PC-9 (cell line): ENCODE results near the gene SPATA31D1. TPM values are rescaled to one million over a fixed set of nuclear protein-coding genes. Genes with fewer than 3 reads are reported as not detected.

Experiments
- BruUV-seq: library from RNA; stranded (reverse); fragments of 400-500 nt; replicated peaks from 2 replicates; lab custom pipeline; 2021; lab: Mats Ljungman, UMichigan
- CTCF ChIA-PET: fragments of 300-600 bp; sonication (Branson Sonifier 250); formaldehyde crosslinking; loops from one replicate; lab custom pipeline; 2022; ENCODE audit warnings: antibody characterized with exemption; lab: Charles Lee
- POLR2A ChIA-PET: fragments of 300-600 bp; sonication (Branson Sonifier 250); formaldehyde crosslinking; loops from one replicate; lab custom pipeline; 2022; ENCODE audit warnings: antibody characterized with exemption; ENCODE audit not compliant: unreplicated experiment; lab: Charles Lee
- DNase-seq, 2 experiments: peaks; one replicate each; pipeline versions ENCODE4 v3.0.0 to v3.0.0-alpha.2; 2015 to 2022; ENCODE audit warnings: mixed read lengths in 1 of 2
- H2AFZ ChIP-seq: fragments of 200-600 bp; sonication (generic); 2 replicates; pipeline ENCODE4 v1.8.1; 2017; ENCODE audit warnings: antibody characterized with exemption
- H3F3A ChIP-seq: fragments of 200-600 bp; sonication (generic); 2 replicates; pipeline ENCODE4 v1.8.1; 2017; ENCODE audit warnings: antibody characterized with exemption, mild to moderate bottlenecking, low read depth; ENCODE audit not compliant: insufficient read depth
- H3K27ac ChIP-seq: fragments of 200-600 bp; sonication (generic); 2 replicates; pipeline ENCODE4 v1.6.1; 2016; ENCODE audit warnings: mixed run types
- H3K27me3 ChIP-seq: fragments of 200-600 bp; sonication (generic); 2 replicates; pipeline ENCODE4 v1.6.1; 2016; ENCODE audit warnings: low read depth, mixed run types; ENCODE audit not compliant: insufficient read depth
- H3K36me3 ChIP-seq: fragments of 200-600 bp; sonication (generic); 2 replicates; pipeline ENCODE4 v1.6.1; 2016; ENCODE audit warnings: low read depth, mixed run types
- H3K4me1 ChIP-seq: fragments of 200-600 bp; sonication (generic); replicated peaks from 2 replicates; pipeline ENCODE4 v1.6.1; 2016; ENCODE audit warnings: mixed run types; ENCODE audit not compliant: insufficient read depth
- H3K4me2 ChIP-seq: fragments of 200-600 bp; sonication (generic); 2 replicates; pipeline ENCODE4 v1.6.1; 2017; ENCODE audit warnings: mixed run types
- H3K4me3 ChIP-seq: fragments of 200-600 bp; sonication (generic); 2 replicates; pipeline ENCODE4 v1.6.1; 2016; ENCODE audit warnings: mixed run types
- H3K79me2 ChIP-seq: fragments of 200-600 bp; sonication (generic); 2 replicates; pipeline ENCODE4 v1.6.1; 2017; ENCODE audit warnings: low read depth, mixed run types
- H3K9me2 ChIP-seq: fragments of 200-600 bp; sonication (generic); 2 replicates; pipeline ENCODE4 v1.8.1; 2017; ENCODE audit warnings: mild to moderate bottlenecking; ENCODE audit not compliant: insufficient read depth
- H3K9me3 ChIP-seq: fragments of 200-600 bp; sonication (generic); 2 replicates; pipeline ENCODE4 v1.8.1; 2016; ENCODE audit warnings: low read depth; ENCODE audit not compliant: insufficient read depth
- H4K20me1 ChIP-seq: fragments of 200-600 bp; sonication (generic); 2 replicates; pipeline ENCODE4 v1.8.1; 2017; ENCODE audit not compliant: insufficient read depth
- EZH2 ChIP-seq: fragments of 200-600 bp; sonication (generic); IDR thresholded peaks from 2 replicates; pipeline ENCODE4 v1.8.0; 2017; ENCODE audit warnings: antibody characterized with exemption, low read depth
- intact Hi-C: fragments of 100-400 bp; cut with micrococcal nuclease; formaldehyde crosslinking; loops from one replicate; pipeline ENCODE4 v1.10.0; 2022; ENCODE audit not compliant: unreplicated experiment
- total RNA-seq: library from RNA; stranded (reverse); gene quantifications from 2 replicates; pipeline ENCODE4 v1.2.3, GENCODE V29; 2021
- TF ChIP-seq, protein P1 (sequence below): fragments of 200-600 bp; sonication (generic); conservative IDR thresholded peaks from 2 replicates; pipeline ENCODE4 v1.6.1; 2017; ENCODE audit warnings: mixed run types, antibody characterized with exemption, mild to moderate bottlenecking, moderate library complexity

SPATA31D1 gene
- total RNA-seq, 1 experiment from 2014 or later, result not detected

DNA sequence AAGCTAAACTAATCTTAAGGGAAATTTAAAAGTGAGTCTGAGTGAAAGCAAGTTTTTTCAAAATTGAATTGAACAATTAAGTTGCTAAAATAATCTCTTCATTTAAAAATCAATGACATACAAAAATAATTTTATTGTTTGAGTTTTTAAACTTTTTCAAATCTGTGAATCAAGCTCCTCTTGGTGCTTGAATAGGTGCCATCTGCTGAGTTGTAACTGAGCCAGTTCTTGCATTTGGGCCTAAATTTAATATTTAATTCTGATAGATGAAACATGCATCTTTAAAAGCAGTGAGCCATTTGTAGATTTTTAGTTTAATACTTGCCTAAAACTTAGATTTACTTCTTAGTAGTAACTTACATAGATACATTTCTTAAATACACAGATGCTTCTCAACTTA is 31.8 kb downstream of the SPATA31D1 start:
- Histone ChIP-seq H2AFZ (no peak overlapping the region), H3K79me2 (no peaks in the 10 kb centered on the region), H3K4me3 (no peak overlapping the region), H4K20me1 (no peaks in the 10 kb centered on the region), H3F3A (no peaks in the 10 kb centered on the region), H3K9me2 (no peaks in the 10 kb centered on the region), H3K9me3 (no peaks in the 10 kb centered on the region), H3K4me1 (no peaks in the 10 kb centered on the region), H3K27me3 (no peaks in the 10 kb centered on the region), H3K36me3 (no peaks in the 10 kb centered on the region), H3K27ac (no peak overlapping the region), H3K4me2 (no peak overlapping the region)
- POLR2A ChIA-PET, result interaction anchor here (0.6 kb wide), 1 partner anchor 1454 kb away, joined by 5 read pairs; no protein-coding TSS in a partner anchor
- no peak for TF ChIP-seq EZH2
- TF ChIP-seq, protein P1, sequence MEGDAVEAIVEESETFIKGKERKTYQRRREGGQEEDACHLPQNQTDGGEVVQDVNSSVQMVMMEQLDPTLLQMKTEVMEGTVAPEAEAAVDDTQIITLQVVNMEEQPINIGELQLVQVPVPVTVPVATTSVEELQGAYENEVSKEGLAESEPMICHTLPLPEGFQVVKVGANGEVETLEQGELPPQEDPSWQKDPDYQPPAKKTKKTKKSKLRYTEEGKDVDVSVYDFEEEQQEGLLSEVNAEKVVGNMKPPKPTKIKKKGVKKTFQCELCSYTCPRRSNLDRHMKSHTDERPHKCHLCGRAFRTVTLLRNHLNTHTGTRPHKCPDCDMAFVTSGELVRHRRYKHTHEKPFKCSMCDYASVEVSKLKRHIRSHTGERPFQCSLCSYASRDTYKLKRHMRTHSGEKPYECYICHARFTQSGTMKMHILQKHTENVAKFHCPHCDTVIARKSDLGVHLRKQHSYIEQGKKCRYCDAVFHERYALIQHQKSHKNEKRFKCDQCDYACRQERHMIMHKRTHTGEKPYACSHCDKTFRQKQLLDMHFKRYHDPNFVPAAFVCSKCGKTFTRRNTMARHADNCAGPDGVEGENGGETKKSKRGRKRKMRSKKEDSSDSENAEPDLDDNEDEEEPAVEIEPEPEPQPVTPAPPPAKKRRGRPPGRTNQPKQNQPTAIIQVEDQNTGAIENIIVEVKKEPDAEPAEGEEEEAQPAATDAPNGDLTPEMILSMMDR, result no peak
- BruUV-seq, result no TSS peak
- DNase-seq, result no peak
- intact Hi-C loops, result no loop called here
- CTCF ChIA-PET, result no interaction called here

GRCh38 chr9:82021198-82021597 is 32.6 kb downstream of the SPATA31D1 start:
- no peaks in the 10 kb centered on the region for H3K4me1 ChIP-seq
- no peak overlapping the region for H3K27ac ChIP-seq
- DNase-seq, result peak in 1 of 2 experiments; percentile 26
- ChIA-PET CTCF (interaction anchor here (0.6 kb wide), 1 partner anchor 194 kb away, joined by 3 read pairs; no protein-coding TSS in a partner anchor), POLR2A (interaction anchor here (0.6 kb wide), 1 partner anchor 1453 kb away, joined by 5 read pairs; no protein-coding TSS in a partner anchor)
- H3K9me2 ChIP-seq, result no peaks in the 10 kb centered on the region
- H3K36me3 ChIP-seq, result no peaks in the 10 kb centered on the region
- H3K79me2 ChIP-seq, result no peaks in the 10 kb centered on the region
- TF ChIP-seq, protein P1, result no peak
- TF ChIP-seq EZH2, result no peak
- H3K27me3 ChIP-seq, result no peaks in the 10 kb centered on the region
- intact Hi-C loops, result no loop called here
- H3K4me2 ChIP-seq, result no peak overlapping the region
- H3K9me3 ChIP-seq, result no peaks in the 10 kb centered on the region
- no peak overlapping the region for H2AFZ ChIP-seq
- H3K4me3 ChIP-seq, result no peak overlapping the region
- H4K20me1 ChIP-seq, result no peaks in the 10 kb centered on the region
- BruUV-seq, result no TSS peak
- no peaks in the 10 kb centered on the region for H3F3A ChIP-seq

- no peak overlapping the region for H3K27ac ChIP-seq
- no peak overlapping the region for H3K4me3 ChIP-seq
- DNase-seq, result no peak
- no peaks in the 10 kb centered on the region for H3K4me1 ChIP-seq
- no peaks in the 10 kb centered on the region for H3K9me2 ChIP-seq
- BruUV-seq, result no TSS peak
- H4K20me1 ChIP-seq, result no peaks in the 10 kb centered on the region
- ChIA-PET CTCF (no interaction called here), POLR2A (no interaction called here)
- no peak for TF ChIP-seq EZH2
- TF ChIP-seq, protein P1, result no peak
- intact Hi-C loops, result no loop called here
- H3K4me2 ChIP-seq, result no peak overlapping the region
- no peaks in the 10 kb centered on the region for H3K9me3 ChIP-seq
- H3K79me2 ChIP-seq, result no peaks in the 10 kb centered on the region
- H3F3A ChIP-seq, result no peaks in the 10 kb centered on the region
- no peak overlapping the region for H2AFZ ChIP-seq
- H3K27me3 ChIP-seq, result no peaks in the 10 kb centered on the region
- H3K36me3 ChIP-seq, result no peaks in the 10 kb centered on the region
These were observed 33.5 kb downstream of the SPATA31D1 start for GRCh38 chr9:82022121-82022520.
